Peyer's patch (tissue), 4 donors: ENCODE measurements around the gene HSPB6. TPM values are rescaled to one million over a fixed set of nuclear protein-coding genes. Genes with fewer than 3 reads are reported as not detected.
A peak's percentile ranks its signal among the peaks of the same experiment; 100 is the strongest.

Experiments
- DNase-seq, 3 donors: peaks; one replicate each; pipeline ENCODE4 v3.0.0-alpha.2; 2017 to 2019
- H3K27ac ChIP-seq, 4 donors: fragments of 200-600 bp; sonication (generic); one replicate each; pipeline ENCODE4 v1.5.1; 2016 to 2019
- H3K27me3 ChIP-seq, 2 donors: fragments of 200-600 bp; sonication (generic); one replicate each; pipeline ENCODE4 v1.5.1; 2019
- H3K36me3 ChIP-seq, 3 donors: fragments of 200-600 bp; sonication (generic); one replicate each; pipeline ENCODE4 v1.5.1; 2016 to 2019
- H3K4me1 ChIP-seq, 4 donors: fragments of 200-600 bp; sonication (generic); one replicate each; pipeline ENCODE4 v1.5.1; 2016 to 2019
- H3K4me3 ChIP-seq, 4 donors: fragments of 200-600 bp; sonication (generic); 1 replicate in 3 of 4; 2 replicates in 1 of 4; pipeline ENCODE4 v1.5.1; 2016 to 2019; ENCODE audit warnings: mild to moderate bottlenecking in 1 of 4
- H3K9me3 ChIP-seq, 4 donors: fragments of 200-600 bp; sonication (generic); one replicate each; pipeline ENCODE4 v1.5.1; 2016 to 2019; ENCODE audit warnings: mild to moderate bottlenecking in 1 of 4
- POLR2A ChIP-seq, 2 donors: fragments of 450-650 bp; IDR thresholded peaks; one replicate each; pipeline ENCODE4 v1.5.1; 2017; ENCODE audit warnings: antibody characterized with exemption in 2 of 2, mild to moderate bottlenecking in 2 of 2, moderate library complexity in 2 of 2
- total RNA-seq, 4 donors: library from RNA; depleted of rRNA; stranded (reverse); fragments of >200 nt; gene quantifications; one replicate each; pipeline ENCODE4 v1.1.0, GENCODE V29; 2016
- TF ChIP-seq, protein P1 (sequence below), 6 experiments: fragments of 450-650 bp in 4 of 6; fragments of 200-600 bp in 2 of 6; sonication (generic) in 1 of 6; IDR thresholded peaks; one replicate each; pipeline ENCODE4 v1.5.1; 2017 to 2019; ENCODE audit warnings: antibody characterized with exemption in 6 of 6, mild to moderate bottlenecking in 3 of 6, moderate library complexity in 1 of 6

Gene HSPB6
- total RNA-seq, 4 donors from 2014 or later = 9.2 to 19.8 (median 13.6) TPM

DNA sequence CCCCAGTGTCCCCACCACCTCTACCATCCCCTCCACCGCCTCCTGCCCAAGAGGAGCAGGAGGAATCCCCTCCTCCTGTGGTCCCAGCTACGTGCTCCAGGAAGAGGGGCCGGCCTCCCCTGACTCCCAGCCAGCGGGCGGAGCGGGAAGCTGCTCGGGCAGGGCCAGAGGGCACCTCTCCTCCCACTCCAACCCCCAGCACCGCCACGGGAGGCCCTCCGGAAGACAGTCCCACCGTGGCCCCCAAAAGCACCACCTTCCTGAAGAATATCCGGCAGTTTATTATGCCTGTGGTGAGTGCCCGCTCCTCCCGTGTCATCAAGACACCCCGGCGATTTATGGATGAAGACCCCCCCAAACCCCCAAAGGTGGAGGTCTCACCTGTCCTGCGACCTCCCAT lies 36.2 kb downstream of the HSPB6 start:
- no peak overlapping the region for H3K27ac ChIP-seq
- peaks cover 0 to 25% (median 10%) of the 10 kb centered on the region in 4 donors for H3K4me1 ChIP-seq
- peaks cover 0 to 58% (median 0%) of the 10 kb centered on the region in 3 donors for H3K36me3 ChIP-seq
- TF ChIP-seq, protein P1, sequence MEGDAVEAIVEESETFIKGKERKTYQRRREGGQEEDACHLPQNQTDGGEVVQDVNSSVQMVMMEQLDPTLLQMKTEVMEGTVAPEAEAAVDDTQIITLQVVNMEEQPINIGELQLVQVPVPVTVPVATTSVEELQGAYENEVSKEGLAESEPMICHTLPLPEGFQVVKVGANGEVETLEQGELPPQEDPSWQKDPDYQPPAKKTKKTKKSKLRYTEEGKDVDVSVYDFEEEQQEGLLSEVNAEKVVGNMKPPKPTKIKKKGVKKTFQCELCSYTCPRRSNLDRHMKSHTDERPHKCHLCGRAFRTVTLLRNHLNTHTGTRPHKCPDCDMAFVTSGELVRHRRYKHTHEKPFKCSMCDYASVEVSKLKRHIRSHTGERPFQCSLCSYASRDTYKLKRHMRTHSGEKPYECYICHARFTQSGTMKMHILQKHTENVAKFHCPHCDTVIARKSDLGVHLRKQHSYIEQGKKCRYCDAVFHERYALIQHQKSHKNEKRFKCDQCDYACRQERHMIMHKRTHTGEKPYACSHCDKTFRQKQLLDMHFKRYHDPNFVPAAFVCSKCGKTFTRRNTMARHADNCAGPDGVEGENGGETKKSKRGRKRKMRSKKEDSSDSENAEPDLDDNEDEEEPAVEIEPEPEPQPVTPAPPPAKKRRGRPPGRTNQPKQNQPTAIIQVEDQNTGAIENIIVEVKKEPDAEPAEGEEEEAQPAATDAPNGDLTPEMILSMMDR (IDR thresholded peaks at IDR 0.05) = no peak
- TF ChIP-seq POLR2A (IDR thresholded peaks at IDR 0.05) = no peak
- no peaks in the 10 kb centered on the region for H3K9me3 ChIP-seq
- H3K27me3 ChIP-seq = no peaks in the 10 kb centered on the region
- no peak overlapping the region for H3K4me3 ChIP-seq
- DNase-seq = no peak

DNA sequence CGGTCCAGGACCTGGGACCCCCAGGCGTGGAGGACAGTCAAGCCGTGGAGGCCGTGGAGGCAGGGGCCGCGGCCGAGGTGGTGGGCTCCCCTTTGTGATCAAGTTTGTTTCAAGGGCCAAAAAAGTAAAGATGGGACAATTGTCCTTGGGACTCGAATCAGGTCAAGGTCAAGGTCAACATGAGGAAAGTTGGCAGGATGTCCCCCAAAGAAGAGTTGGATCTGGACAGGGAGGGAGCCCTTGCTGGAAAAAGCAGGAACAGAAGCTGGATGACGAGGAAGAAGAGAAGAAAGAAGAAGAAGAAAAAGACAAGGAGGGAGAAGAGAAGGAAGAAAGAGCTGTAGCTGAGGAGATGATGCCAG lies 36.7 kb downstream of the HSPB6 start:
- H3K4me1 ChIP-seq = peaks cover 0 to 30% (median 13%) of the 10 kb centered on the region in 4 donors
- DNase-seq = no peak
- no peaks in the 10 kb centered on the region for H3K27me3 ChIP-seq
- H3K4me3 ChIP-seq = no peak overlapping the region
- TF ChIP-seq, protein P1 (IDR thresholded peaks at IDR 0.05) = no peak
- TF ChIP-seq POLR2A (IDR thresholded peaks at IDR 0.05) = no peak
- no peak overlapping the region for H3K27ac ChIP-seq
- no peaks in the 10 kb centered on the region for H3K9me3 ChIP-seq
- peaks cover 0 to 53% (median 0%) of the 10 kb centered on the region in 3 donors for H3K36me3 ChIP-seq

DNA sequence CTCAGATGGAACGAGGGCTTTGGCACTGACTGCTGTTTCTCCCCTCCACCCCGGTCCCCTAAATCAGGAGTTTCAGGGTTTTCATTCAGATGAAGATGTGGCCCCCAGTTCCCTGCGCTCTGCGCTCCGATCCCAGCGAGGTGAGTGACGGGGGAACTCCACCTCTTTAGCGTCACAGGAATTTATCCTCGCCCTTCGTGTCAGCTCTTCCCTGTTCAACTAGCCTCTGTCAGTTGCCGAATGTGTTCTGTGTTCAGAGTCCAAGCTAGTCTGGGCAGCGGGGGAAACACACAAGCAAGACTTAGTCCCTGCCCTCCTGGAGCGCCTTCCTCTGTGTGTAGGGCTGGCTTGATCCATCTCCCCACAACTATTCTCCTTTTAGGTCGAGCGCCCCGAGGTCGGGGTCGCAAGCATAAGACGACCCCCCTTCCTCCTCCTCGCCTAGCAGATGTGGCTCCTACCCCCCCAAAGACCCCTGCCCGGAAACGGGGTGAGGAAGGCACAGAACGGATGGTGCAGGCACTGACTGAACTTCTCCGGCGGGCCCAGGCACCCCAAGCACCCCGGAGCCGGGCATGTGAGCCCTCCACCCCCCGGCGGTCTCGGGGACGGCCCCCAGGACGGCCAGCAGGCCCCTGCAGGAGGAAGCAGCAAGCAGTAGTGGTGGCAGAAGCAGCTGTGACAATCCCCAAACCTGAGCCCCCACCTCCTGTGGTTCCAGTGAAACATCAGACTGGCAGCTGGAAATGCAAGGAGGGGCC lies 37.2 kb downstream of the HSPB6 start:
- H3K4me3 ChIP-seq = peak overlapping the region in 2 of 4 donors; percentile 81 to 98
- no peaks in the 10 kb centered on the region for H3K27me3 ChIP-seq
- no peak overlapping the region for H3K27ac ChIP-seq
- TF ChIP-seq, protein P1 (IDR thresholded peaks at IDR 0.05) = no peak
- no peak for TF ChIP-seq POLR2A (IDR thresholded peaks at IDR 0.05)
- no peaks in the 10 kb centered on the region for H3K9me3 ChIP-seq
- DNase-seq = no peak
- peaks cover 0 to 48% (median 0%) of the 10 kb centered on the region in 3 donors for H3K36me3 ChIP-seq
- peaks cover 0 to 31% (median 13%) of the 10 kb centered on the region in 4 donors for H3K4me1 ChIP-seq

DNA sequence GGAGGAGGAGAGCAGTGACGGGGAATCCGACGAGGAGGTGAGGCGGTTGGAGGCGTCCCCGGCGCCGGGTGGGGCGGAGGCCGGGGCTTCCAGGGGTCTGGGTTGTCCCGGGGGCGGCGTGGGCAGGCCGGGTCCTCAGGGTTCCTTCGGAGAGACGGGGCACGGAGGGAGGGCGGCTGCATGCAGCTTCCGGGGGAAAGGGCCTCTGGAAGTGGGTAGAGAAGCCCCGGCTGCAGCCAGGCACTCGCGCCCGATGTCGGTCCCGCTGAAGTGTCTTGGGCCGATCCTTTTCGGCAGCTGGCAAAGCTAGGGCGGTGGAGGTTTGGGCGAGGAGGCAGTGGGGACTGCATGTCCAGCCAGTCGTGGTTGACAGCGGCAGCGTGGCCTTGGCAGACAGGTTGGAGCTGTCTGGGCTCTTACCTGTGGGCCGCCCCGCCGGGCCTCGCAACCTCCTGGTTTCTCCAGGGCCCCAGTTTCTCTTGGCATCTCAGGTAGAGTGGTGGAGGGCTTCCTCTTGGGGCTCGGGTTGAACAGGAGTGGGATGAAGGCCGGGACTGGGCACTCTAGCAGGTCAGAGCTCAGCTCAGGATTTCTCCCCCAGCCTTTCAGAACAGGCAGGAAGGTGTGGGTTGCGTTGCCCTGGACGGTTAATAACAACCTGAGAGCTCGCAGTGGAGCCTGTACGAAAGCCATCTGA lies 38.3 kb downstream of the HSPB6 start:
- no peak for TF ChIP-seq POLR2A (IDR thresholded peaks at IDR 0.05)
- TF ChIP-seq, protein P1 (IDR thresholded peaks at IDR 0.05) = no peak
- H3K36me3 ChIP-seq = peaks cover 0 to 37% (median 0%) of the 10 kb centered on the region in 3 donors
- peak; percentile 32 to 64 (median 64) for DNase-seq
- H3K27me3 ChIP-seq = no peaks in the 10 kb centered on the region
- peaks cover 0 to 31% (median 13%) of the 10 kb centered on the region in 4 donors for H3K4me1 ChIP-seq
- H3K9me3 ChIP-seq = no peaks in the 10 kb centered on the region
- peak overlapping the region; percentile 76 to 98 (median 90) for H3K4me3 ChIP-seq
- peak overlapping the region; percentile 79 to 96 (median 92) for H3K27ac ChIP-seq

DNA sequence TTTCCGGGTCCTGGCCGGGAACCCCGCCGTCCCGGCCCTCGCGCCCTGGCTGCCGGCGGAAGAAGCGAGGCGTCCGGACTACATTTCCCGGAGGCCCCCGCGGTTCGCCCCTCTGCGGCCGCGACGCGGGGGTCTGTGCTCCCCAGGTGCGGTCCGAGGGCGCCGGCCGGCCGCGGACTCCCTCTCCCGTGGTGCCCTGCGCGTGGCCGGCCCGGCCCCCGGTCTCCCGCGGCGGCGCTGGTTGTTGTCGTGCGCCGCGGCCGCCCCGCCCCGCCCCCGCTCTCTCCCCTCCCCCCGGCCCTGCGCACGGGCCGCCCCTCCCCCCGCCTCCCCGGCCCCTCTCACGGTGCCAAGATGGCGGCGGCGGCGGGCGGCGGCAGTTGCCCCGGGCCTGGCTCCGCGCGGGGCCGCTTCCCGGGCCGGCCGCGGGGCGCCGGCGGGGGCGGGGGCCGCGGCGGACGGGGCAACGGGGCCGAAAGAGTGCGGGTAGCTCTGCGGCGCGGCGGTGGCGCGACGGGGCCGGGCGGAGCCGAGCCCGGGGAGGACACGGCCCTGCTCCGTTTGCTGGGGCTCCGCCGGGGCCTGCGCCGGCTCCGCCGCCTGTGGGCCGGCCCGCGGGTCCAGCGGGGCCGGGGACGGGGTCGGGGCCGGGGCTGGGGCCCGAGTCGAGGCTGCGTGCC lies 39.0 kb downstream of the HSPB6 start, which contains the start of gene KMT2B:
KMT2B (plus strand) TSS at position 339 of the 680 bp plus-strand sequence; CDS start at position 355, 16 bp downstream.
- H3K9me3 ChIP-seq = no peaks in the 10 kb centered on the region
- TF ChIP-seq, protein P1 (IDR thresholded peaks at IDR 0.05) = no peak
- no peak for TF ChIP-seq POLR2A (IDR thresholded peaks at IDR 0.05)
- peak within 1 kb of the TSS; percentile 76 to 98 (median 90) for H3K4me3 ChIP-seq
- peak within 1 kb of the TSS; percentile 90 to 96 (median 93) for H3K27ac ChIP-seq
- H3K27me3 ChIP-seq = no peaks in the 10 kb centered on the region
- peak in 1 of 3 donors; percentile 97 for DNase-seq
- peaks cover 0 to 31% (median 13%) of the 10 kb centered on the region in 4 donors for H3K4me1 ChIP-seq
- H3K36me3 ChIP-seq = peaks cover 0 to 30% (median 0%) of the 10 kb centered on the region in 3 donors
